ENCODE data around the gene CDH22.

GRCh38 chr20:46342451-46343347 lies 34.4 kb upstream of the CDH22 start:
- no peak for TF ChIP-seq CTCF (conservative IDR thresholded peaks at IDR 0.05 in 1 of 2, IDR thresholded peaks at IDR 0.05 in 1 of 2; ENCODE audit: low read depth in 1 of 2, low read length in 2 of 2)
- TF ChIP-seq EZH2 (IDR thresholded peaks at IDR 0.05; ENCODE audit: low read length, missing control alignments): peak; percentile 43
